ES-I3 (cell line): Measurements from ENCODE around the gene GLI2.

Experiments
- H3K36me3 ChIP-seq: 2 replicates; pipeline ENCODE4 v1.6.1; 2013; ENCODE audit warnings: mild to moderate bottlenecking, low read length, control low read depth, moderate library complexity; ENCODE audit not compliant: insufficient read depth
- H3K4me1 ChIP-seq: 2 replicates; pipeline ENCODE4 v1.6.1; 2013; ENCODE audit warnings: mild to moderate bottlenecking, control low read depth, low read length; ENCODE audit not compliant: insufficient read depth
- H3K9ac ChIP-seq: 2 replicates; pipeline ENCODE4 v1.6.1; 2013; ENCODE audit warnings: low read depth, mild to moderate bottlenecking, low read length, moderate library complexity
- H3K9me3 ChIP-seq: 2 replicates; pipeline ENCODE4 v1.6.1; 2013; ENCODE audit warnings: mild to moderate bottlenecking, low read length, moderate library complexity; ENCODE audit not compliant: control insufficient read depth, insufficient read depth

The GLI2 gene

DNA sequence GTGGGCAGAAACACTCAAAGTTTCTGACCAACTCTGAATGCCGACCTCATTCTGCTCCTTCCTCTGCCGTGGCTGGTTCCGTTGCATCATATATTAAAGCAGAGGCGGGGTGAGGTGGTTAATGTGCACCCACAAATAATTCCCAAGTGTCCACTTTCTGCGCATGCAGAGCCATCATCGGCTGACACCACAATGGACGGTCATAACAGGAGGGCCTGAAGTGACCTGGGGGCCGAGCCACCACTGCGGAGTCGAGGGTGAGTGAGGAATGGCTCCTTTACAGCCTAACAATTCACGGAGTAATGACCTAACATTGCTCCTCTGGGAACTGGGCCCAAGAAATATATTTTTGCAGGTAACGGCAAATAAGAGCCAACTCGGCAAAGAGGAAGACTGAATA, 32.9 kb upstream of the GLI2 start:
- no peak overlapping the region for H3K9ac ChIP-seq
- H3K36me3 ChIP-seq = no peaks in the 10 kb centered on the region
- H3K4me1 ChIP-seq = peaks cover 4% of the 10 kb centered on the region
- no peaks in the 10 kb centered on the region for H3K9me3 ChIP-seq

DNA sequence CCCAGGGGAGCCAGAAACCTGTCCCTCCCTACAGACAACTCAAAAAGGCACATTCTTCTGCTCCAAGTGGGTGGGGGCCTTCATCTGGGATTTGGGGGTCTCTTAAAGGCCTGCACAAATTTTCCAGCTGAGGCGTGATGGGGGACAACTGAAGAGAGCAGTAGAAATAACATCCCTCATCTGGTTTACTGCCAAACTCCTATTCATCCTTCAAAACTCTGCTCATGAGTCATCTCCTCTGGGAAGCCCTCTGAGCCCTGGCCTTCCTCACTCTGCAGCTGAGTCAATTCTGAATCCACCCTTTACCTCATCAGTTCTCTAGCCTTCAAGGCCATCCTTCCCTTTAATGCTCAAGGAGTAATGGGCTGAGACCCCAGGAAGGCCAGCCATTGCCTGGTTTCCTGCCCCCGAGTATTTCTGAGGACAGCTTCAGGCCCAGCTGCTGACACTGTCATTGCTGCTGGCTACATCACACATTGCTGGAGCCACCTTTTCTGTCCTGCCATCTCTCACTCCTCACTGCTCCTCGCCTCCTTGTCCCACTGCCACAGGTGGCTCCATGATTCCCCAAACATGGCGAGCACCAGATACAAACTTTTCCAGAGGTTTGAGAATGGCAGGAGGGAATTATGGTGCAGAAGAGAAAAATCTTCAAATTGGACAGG, 32.2 kb upstream of the GLI2 start:
- Histone ChIP-seq H3K9me3 (no peaks in the 10 kb centered on the region), H3K36me3 (no peaks in the 10 kb centered on the region), H3K4me1 (peaks cover 4% of the 10 kb centered on the region), H3K9ac (no peak overlapping the region)

DNA sequence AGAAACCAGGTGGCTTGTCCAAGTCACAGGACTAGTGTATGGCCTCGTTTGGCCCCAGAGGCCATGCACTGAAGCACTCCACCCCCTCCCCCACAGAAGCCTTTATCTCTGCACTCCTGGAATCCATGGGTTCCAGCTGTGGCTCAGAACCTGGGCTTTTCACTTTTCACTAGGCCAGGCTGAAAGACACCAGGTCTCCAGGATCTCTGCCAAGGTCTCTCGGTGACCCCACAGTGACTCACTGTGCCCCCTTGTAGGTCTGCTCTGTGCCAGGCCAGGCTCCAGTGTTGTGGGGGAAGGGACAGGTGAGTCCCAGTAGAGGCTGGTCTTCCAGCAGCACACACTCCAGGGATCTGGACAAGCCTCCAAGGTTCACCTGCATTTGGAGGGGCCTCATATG, 31.0 kb upstream of the GLI2 start:
- no peaks in the 10 kb centered on the region for H3K36me3 ChIP-seq
- no peaks in the 10 kb centered on the region; the same call in none of the 2 replicates for H3K4me1 ChIP-seq
- H3K9me3 ChIP-seq = no peaks in the 10 kb centered on the region
- H3K9ac ChIP-seq = no peak overlapping the region

DNA sequence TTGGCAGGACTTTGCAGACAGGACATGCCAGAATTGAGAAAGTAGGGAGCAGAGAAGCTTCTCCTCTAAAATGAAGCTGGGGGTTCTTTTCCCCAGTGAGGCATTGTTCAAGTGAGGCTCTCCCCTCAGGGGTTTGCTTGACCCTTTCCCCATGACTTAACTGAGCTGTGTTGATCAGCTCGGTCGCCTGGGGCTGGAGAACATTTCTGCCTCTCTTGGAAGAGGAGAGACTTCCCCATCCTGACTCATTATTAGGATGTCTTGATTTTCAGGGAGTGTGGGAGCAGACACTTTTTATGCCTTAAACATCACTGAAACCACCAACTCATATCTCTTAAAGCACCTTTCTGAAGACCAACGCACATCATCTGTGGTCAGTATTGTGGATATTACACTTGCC, 27.9 kb upstream of the GLI2 start:
- Histone ChIP-seq H3K9me3 (no peaks in the 10 kb centered on the region), H3K36me3 (no peaks in the 10 kb centered on the region; the same call in 1 of the 2 replicates), H3K4me1 (peaks cover 18% of the 10 kb centered on the region), H3K9ac (no peak overlapping the region)

DNA sequence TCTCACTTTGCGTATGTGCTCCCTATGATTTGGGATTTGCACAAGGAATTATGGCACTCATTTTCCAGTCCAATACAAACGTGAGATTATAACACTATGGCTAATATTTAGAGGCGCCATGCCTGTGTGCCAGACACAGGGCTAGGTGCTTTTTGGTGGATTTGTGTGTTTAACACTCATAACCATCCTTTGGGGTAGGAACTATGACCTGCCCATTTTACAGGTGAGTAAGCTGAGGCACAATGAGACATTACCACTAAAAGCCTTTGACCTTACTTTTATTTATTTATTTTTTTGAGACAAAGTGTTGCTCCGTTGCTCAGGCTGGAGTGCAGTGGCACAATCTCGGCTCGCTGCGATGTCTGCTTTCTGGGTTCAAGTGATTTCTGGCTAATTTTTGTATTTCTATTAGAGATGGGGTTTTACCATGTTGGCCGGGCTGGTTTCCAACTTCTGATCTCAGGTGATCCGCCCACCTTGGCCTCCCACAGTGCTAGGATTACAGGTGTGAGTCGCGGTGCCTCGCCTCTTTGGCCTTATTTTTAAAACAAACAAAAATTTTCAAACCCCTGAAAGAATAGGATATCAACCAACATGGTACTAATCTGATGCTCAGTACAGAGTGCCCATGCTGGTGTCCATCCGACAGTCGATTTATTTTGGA, 26.6 kb upstream of the GLI2 start:
- H3K4me1 ChIP-seq = peaks cover 26% of the 10 kb centered on the region
- no peaks in the 10 kb centered on the region for H3K9me3 ChIP-seq
- no peak overlapping the region for H3K9ac ChIP-seq
- H3K36me3 ChIP-seq = no peaks in the 10 kb centered on the region; the same call in 1 of the 2 replicates

DNA sequence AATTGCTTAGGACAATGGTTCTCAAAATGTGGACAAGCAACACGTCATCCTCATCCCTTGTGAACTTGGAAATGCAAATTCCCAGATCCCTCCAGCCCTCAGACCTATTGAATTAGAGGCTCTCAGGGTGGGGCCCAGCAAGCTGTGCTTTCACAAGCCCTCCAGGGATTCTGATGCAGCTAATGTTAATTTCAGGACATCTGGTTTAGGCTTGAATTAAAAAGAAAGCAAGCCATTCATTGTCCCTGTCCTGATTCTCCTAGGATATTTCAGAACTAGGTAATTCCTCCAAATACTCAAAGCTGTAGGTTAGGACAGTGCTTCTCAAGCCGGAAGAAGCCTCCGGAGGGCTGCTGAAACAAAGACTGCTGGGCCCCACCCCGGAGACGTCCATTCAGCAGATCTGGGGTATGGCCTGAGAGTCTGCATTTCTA, 26.0 kb upstream of the GLI2 start:
- H3K36me3 ChIP-seq = no peaks in the 10 kb centered on the region; the same call in 1 of the 2 replicates
- H3K9ac ChIP-seq = no peak overlapping the region
- no peaks in the 10 kb centered on the region for H3K9me3 ChIP-seq
- H3K4me1 ChIP-seq = peaks cover 26% of the 10 kb centered on the region

DNA sequence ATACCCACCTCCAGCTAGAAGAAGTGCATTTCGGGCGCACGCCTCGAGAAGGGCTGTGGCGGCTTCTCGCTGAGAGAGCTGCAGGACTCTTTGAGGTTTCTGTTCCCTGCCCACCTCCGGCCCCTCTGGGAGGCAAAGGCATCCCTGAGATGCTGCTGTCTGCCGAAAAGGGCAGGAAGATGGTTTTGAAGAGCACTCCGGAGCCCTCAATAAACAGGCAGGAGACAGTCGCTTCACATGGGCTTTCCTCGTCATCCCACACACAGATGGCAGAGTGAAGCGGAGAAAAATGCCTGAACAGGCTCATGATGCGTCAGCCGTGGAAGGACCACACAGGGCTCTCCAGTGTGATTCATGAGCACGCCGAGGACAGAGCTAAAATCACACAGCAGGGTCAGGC, 25.4 kb upstream of the GLI2 start:
- H3K36me3 ChIP-seq = no peaks in the 10 kb centered on the region; the same call in 1 of the 2 replicates
- H3K9me3 ChIP-seq = no peaks in the 10 kb centered on the region
- H3K9ac ChIP-seq = no peak overlapping the region
- H3K4me1 ChIP-seq = peaks cover 26% of the 10 kb centered on the region

DNA sequence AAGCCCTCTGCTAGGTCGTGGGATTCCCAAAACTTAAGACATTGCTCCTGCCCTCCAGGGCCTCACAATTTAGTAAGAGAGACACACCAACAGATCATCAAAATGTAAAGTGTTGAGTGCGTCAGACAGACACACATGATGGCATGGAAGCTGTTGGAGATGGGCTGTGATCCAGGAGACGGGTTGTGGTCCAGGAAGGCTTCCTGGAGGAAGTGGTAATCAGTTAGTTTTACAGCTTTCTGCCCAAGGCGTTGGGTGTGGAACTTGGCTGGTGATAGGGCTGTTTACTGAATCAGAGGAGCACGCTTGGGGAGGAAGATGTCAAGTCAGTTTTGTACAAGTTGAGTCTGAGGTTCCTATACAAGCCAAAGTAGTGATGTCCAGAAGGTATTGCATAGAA, 24.0 kb upstream of the GLI2 start:
- H3K4me1 ChIP-seq = peaks cover 26% of the 10 kb centered on the region
- H3K9ac ChIP-seq = no peak overlapping the region

DNA sequence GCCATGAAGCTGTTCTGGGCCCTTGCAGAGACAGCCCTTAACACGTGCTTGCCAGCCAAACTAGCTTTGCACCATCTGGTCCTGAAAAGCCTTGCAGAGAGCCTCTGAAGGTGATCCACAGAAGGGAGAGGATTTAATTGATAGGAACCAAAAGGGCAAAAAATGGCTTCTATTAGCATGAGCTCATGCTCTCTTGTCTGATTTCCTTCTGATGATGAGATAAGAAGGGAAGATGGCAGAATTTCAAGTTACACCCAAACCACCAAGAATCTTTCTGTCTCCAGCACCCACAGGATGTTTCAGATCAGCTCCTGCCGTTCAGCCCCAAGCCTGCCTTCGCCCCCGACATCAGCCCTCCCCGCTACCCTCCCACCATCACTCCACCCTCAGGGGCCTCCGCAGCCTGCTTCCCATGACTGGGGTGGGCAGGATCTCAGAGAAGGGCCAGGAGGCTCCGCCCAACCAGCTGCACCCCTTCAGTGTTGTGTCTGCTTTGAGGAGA, 23.4 kb upstream of the GLI2 start:
- Histone ChIP-seq H3K9me3 (no peaks in the 10 kb centered on the region), H3K36me3 (no peaks in the 10 kb centered on the region; the same call in 1 of the 2 replicates), H3K9ac (no peak overlapping the region), H3K4me1 (peaks cover 26% of the 10 kb centered on the region)

More for the DNA sequence above, 24.0 kb upstream of the GLI2 start:
- Histone ChIP-seq H3K9me3 (no peaks in the 10 kb centered on the region), H3K36me3 (no peaks in the 10 kb centered on the region; the same call in 1 of the 2 replicates)

DNA sequence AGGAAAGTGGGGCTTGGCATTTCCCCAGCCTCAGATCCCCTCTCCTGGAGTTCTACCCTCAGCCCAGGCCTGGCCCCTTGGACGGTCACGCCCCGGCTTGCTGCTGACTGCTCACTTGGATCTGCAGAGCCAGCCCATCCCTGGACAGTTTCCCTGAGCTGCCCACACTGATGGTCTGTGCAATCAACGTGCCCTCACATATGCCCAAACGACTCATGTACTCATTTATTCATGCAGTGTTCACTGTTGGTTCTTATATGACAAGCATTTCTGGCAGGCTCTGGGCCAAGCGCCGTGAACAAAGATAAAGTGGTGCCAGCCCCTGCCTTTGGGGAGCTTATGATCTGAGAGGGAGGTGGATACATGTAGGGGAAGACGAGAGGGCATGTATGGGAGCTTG, 20.3 kb upstream of the GLI2 start:
- Histone ChIP-seq H3K9me3 (no peaks in the 10 kb centered on the region), H3K4me1 (peaks cover 21% of the 10 kb centered on the region), H3K36me3 (no peaks in the 10 kb centered on the region; the same call in 1 of the 2 replicates), H3K9ac (no peak overlapping the region)

DNA sequence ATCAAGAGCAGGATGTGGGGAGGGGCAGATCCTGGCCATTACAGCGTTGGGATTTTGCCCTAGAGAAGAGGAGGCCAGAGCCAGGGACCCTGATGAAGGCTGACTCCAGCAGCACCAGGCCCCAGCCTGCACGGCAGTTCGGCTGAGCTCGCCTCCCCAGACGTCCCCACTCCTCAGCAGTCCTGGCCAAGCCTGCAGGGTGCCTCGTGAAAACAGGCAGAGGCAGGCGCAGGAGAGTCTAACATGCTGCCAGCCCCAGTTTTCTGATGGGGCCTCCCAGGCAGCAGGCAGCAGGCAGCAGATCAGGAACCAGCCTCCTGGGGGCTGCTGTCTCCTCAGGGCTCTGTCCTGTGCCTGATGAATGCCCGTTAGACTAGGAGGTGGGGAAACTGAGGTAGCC, 19.7 kb upstream of the GLI2 start:
- Histone ChIP-seq H3K9me3 (no peaks in the 10 kb centered on the region), H3K9ac (no peak overlapping the region), H3K4me1 (peaks cover 19% of the 10 kb centered on the region; the same call in 1 of the 2 replicates), H3K36me3 (no peaks in the 10 kb centered on the region; the same call in 1 of the 2 replicates)

DNA sequence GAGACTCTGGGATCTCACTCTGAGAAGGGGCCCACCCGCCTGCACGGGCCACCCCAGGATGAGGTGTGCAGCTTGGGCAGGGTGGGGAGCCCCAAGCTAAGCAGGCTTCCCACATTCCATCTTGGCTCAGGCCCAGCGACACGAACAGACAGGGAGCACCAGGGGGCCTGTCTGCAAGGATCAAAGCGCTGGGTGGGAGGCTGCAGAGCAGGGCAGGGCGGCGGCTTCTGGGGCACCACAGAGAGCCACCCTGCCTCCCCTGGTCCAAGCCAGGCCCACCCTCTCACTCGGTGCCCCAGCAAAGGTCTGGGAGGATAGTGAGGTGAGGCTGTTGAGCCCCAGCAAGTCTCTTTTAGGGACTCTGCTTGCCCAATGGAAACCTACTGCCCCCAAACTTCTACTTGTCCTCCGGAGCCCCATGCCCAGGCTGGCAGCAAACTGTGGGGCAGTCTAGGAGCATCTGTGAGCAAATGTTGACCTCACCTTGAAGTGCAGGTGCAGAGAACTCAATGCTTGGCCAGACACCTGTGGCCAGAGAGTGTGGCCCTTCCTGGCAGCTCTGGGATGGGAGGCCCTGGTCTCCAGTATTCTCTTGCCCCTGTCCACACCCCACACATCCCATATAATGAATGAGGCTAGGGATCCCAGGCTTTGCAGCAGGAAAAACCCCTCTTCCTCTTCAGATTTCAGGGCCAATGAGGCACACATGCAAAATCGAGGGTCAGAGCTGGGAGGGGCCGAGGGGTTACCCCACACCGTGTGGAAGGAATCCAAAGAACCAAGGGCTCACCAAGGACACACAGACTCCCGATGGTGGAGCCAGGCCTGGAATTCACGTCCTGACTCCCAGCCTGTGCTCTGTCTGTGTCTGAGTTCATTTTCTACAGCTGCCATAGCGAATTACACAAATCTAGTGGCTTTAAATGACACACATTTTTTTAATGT, 18.8 kb upstream of the GLI2 start:
- no peak overlapping the region for H3K9ac ChIP-seq
- H3K9me3 ChIP-seq = no peaks in the 10 kb centered on the region
- no peaks in the 10 kb centered on the region for H3K36me3 ChIP-seq
- peaks cover 11% of the 10 kb centered on the region for H3K4me1 ChIP-seq

DNA sequence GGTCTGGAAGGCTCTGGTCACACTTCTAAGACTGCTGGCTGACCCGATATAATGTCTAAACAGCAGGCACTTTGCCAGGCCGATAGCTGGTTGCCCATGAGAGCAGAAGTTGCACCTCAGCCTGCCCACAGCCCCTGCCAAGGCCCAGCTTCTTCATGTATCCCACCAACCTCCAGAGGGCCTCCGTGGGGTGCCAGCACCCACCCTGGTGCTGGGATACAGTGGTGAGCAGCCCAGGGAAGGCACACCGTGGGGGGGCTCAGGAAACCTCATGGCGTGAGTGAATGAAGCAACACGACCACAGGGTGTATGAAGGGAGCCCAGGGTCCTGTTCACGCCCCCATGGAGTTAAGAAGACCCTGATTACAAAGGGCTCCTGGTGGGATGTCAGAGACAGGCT, 16.2 kb upstream of the GLI2 start:
- Histone ChIP-seq H3K9me3 (no peaks in the 10 kb centered on the region), H3K36me3 (no peaks in the 10 kb centered on the region; the same call in 1 of the 2 replicates), H3K4me1 (peaks cover 17% of the 10 kb centered on the region), H3K9ac (no peak overlapping the region)

DNA sequence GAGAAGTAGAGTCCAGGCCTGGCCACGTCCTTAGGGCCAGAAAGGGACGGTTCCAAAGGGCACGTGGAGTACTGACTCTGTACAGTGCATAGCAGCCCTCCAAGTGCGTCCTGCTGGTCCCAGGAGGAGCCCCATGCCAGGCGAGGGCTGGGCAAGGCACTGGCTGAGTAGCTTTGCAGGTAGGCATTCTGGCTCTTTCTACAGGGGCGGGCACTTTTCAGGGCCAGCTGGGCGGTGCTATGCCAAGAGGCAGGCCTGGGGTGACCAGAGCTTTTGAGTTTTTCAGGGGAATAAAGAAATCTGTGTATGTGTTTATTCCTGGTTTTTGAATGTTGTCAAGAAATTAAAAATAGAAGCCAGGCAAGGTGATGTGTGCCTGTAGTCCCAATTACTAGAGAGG, 15.4 kb upstream of the GLI2 start:
- peaks cover 17% of the 10 kb centered on the region for H3K4me1 ChIP-seq
- no peak overlapping the region for H3K9ac ChIP-seq
- H3K36me3 ChIP-seq = no peaks in the 10 kb centered on the region; the same call in 1 of the 2 replicates
- H3K9me3 ChIP-seq = no peaks in the 10 kb centered on the region
